Tibial artery (tissue), 4 donors: ENCODE measurements around the gene TTC28.
A peak's percentile ranks its signal among the peaks of the same experiment; 100 is the strongest.

Experiments
- DNase-seq, 2 donors: peaks; one replicate each; pipeline ENCODE4 v3.0.0-alpha.2; 2019
- H3K27ac ChIP-seq, 2 donors: fragments of 200-600 bp; sonication (generic) in 1 of 2; 1 replicate in 1 of 2; 2 replicates in 1 of 2; pipeline ENCODE4 v1.5.1; 2018 to 2019; ENCODE audit warnings: mild to moderate bottlenecking in 1 of 2
- H3K27me3 ChIP-seq, 2 donors: fragments of 200-600 bp; sonication (generic) in 1 of 2; one replicate each; pipeline versions ENCODE4 v1.5.1 to v1.6.0; 2016 to 2019
- H3K36me3 ChIP-seq, 3 donors: fragments of 200-600 bp; sonication (generic) in 2 of 3; one replicate each; pipeline ENCODE4 v1.5.1; 2016 to 2019; ENCODE audit warnings: mild to moderate bottlenecking in 2 of 3
- H3K4me1 ChIP-seq, 4 donors: fragments of 200-600 bp; sonication (generic) in 2 of 4; 1 replicate in 3 of 4; 2 replicates in 1 of 4; pipeline ENCODE4 v1.5.1; 2016 to 2019
- H3K4me3 ChIP-seq, 2 donors: fragments of 200-600 bp; sonication (generic) in 1 of 2; 1 replicate in 1 of 2; 2 replicates in 1 of 2; pipeline ENCODE4 v1.5.1; 2018 to 2019; ENCODE audit warnings: mild to moderate bottlenecking in 2 of 2
- H3K9me3 ChIP-seq, 3 donors: fragments of 200-600 bp; sonication (generic) in 1 of 3; one replicate each; pipeline ENCODE4 v1.5.1; 2016 to 2019
- intact Hi-C: fragments of 100-400 bp; cut with DNase I; formaldehyde crosslinking; loops from one replicate; pipeline ENCODE4 v1.15.0; 2023; ENCODE audit warnings: low total_unique reads
- TF ChIP-seq, protein P1 (sequence below), 2 experiments: fragments of 200-600 bp in 1 of 2; fragments of 450-650 bp in 1 of 2; IDR thresholded peaks; one replicate each; pipeline ENCODE4 v1.5.1; 2017 to 2019; ENCODE audit warnings: antibody characterized with exemption in 2 of 2, mild to moderate bottlenecking in 1 of 2, moderate library complexity in 1 of 2

The TTC28 gene

DNA sequence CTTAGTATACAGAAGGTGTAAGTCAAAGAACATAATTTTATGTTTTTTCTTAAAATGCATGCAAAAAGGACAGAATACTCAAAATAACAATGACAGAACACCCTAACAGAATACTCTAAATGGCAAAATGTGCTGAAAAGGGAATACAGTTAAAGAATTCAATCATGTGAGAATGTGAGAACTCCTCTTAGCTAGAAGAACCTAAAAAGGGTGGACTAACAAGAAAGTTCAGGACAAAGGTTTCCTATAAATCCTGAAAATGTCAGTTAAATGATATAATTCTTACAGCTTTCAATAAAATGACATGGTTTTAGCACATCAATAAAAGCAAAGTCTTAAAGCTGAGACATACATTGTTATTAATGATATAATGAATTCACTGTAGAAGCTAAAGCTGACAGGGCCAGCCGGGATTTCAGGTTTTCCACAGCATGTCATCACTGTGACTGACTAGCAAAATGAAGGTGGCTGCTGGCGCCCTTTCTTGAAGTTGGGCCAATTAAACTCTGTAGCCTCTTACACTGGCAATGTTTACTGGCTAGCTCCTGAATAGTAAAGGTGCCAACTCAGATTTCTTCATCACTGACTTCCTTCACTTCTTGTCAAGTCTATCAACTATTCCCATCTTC lies 244.4 kb downstream of the TTC28 start:
- DNase-seq = no peak

DNA sequence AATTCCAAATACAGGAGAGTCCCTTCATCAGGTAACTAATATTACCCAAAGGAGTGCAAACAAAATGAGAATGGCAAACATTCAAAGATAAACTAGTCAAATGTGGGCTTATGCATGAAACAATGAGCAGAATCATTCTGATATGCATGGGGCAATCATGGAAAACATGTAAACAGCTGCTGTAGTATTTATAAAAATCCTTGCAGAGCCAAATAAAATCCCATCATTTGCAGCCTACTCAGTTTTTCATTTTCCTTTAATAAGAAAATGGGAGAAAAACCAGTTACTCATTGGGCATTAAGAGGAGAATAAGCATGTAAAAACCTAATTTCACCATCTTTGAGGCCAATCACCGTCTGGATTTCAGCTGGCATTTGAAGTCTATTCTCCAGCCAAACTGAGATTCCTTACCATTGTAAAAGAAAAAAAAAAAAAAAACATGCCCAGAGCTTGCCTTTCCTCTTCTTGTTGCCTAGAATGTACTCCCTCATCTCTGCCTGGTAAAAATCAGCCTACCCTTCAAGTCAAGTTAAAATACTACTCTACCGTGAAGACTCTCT lies 249.1 kb downstream of the TTC28 start:
- no peak overlapping the region for H3K27ac ChIP-seq
- no peak overlapping the region for H3K4me3 ChIP-seq
- intact Hi-C loops = no loop called here
- no peaks in the 10 kb centered on the region for H3K27me3 ChIP-seq
- DNase-seq = no peak
- H3K4me1 ChIP-seq = peaks cover 0 to 51% (median 15%) of the 10 kb centered on the region in 4 donors
- H3K9me3 ChIP-seq = no peaks in the 10 kb centered on the region
- H3K36me3 ChIP-seq = no peaks in the 10 kb centered on the region
- TF ChIP-seq, protein P1, sequence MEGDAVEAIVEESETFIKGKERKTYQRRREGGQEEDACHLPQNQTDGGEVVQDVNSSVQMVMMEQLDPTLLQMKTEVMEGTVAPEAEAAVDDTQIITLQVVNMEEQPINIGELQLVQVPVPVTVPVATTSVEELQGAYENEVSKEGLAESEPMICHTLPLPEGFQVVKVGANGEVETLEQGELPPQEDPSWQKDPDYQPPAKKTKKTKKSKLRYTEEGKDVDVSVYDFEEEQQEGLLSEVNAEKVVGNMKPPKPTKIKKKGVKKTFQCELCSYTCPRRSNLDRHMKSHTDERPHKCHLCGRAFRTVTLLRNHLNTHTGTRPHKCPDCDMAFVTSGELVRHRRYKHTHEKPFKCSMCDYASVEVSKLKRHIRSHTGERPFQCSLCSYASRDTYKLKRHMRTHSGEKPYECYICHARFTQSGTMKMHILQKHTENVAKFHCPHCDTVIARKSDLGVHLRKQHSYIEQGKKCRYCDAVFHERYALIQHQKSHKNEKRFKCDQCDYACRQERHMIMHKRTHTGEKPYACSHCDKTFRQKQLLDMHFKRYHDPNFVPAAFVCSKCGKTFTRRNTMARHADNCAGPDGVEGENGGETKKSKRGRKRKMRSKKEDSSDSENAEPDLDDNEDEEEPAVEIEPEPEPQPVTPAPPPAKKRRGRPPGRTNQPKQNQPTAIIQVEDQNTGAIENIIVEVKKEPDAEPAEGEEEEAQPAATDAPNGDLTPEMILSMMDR (IDR thresholded peaks at IDR 0.05) = no peak

More for the DNA sequence above, 244.4 kb downstream of the TTC28 start:
- H3K4me3 ChIP-seq = no peak overlapping the region
- TF ChIP-seq, protein P1 (IDR thresholded peaks at IDR 0.05) = no peak
- no peaks in the 10 kb centered on the region for H3K36me3 ChIP-seq
- peak overlapping the region in 1 of 2 donors; percentile 5 for H3K27ac ChIP-seq
- H3K27me3 ChIP-seq = no peaks in the 10 kb centered on the region
- intact Hi-C loops = no loop called here
- peaks cover 0 to 66% (median 18%) of the 10 kb centered on the region in 4 donors for H3K4me1 ChIP-seq
- H3K9me3 ChIP-seq = no peaks in the 10 kb centered on the region

DNA sequence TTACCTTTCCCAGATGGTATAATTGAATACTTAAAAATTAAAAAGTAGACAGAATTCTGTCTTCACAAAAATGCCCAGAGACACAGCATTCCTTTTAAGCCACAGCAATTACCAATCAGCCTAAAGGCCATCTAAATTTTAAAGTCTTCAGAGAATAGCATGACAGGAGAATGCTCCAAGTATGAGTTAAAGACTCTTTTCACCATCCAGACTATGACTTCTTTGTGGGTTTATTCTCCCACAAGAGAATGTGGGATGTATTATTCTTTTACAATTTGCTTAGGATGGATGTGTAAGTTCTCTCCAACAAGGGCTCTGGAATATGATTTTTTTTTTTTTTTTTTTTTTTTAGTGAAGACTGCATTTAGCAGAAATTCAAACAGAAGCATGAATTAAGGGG lies 249.9 kb downstream of the TTC28 start:
- Histone ChIP-seq H3K27ac (no peak overlapping the region), H3K36me3 (no peaks in the 10 kb centered on the region), H3K27me3 (no peaks in the 10 kb centered on the region), H3K4me1 (peaks cover 0 to 51% (median 14%) of the 10 kb centered on the region in 4 donors), H3K4me3 (no peak overlapping the region), H3K9me3 (no peaks in the 10 kb centered on the region)
- intact Hi-C loops = no loop called here
- TF ChIP-seq, protein P1 (IDR thresholded peaks at IDR 0.05) = no peak
- DNase-seq = no peak

DNA sequence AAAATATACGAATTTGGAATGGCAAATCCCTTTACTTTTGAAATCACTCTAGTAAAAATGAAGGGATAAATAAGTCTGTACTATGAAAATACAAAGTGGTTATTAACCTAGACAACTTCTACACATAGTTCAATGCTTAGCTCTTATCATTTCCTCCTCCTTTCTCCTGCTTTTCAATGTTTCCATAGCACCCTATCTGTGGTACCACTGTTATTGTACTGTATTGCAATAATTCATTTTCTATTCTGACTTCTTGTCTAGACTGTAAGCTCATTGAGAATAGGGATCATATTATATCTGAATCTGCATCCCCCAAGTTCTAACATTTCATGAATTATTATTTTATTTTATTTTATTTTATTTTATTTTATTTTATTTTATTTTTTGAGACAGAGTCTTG lies 251.4 kb downstream of the TTC28 start:
- H3K27ac ChIP-seq = no peak overlapping the region
- no peak for DNase-seq
- intact Hi-C loops = no loop called here

DNA sequence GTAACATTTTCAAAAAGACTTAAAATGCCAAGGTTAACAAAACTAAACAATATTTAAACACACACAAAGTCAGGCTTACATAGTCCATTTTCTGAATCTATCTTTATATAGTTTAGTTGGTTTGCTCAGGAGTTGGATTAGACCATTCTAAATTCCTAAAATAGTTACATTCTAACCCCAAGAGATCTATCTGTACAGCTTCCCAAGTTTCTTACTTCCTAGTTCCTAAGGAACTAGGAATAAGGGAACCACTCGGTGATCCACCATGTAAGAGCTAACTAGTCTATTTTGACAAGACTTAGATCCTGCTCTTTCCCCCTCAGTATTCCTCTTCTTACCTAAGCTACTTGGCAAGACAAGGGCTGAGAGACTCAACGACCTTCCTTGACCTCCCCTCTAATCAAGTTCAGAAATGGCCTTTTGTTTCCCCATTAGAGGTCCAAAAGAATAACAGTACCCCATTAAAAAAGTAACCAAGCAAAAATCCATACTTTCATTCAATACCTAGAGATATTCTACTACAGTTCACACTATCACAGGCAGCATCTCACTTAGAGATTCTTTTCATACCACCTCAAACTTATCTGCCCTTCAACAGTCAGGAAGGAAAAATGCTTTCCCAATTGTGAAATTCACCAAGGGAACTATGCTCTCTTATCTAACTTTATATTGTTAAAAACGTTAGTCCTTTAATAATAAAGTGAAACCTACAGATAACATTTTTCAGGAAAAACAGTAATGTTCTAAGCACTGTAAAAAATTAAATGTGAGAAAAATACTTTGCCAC lies 253.1 kb downstream of the TTC28 start:
- Histone ChIP-seq H3K4me3 (no peak overlapping the region), H3K4me1 (peaks cover 0 to 43% (median 12%) of the 10 kb centered on the region in 4 donors), H3K9me3 (no peaks in the 10 kb centered on the region), H3K27ac (peak overlapping the region; percentile 10 to 37), H3K27me3 (no peaks in the 10 kb centered on the region), H3K36me3 (no peaks in the 10 kb centered on the region)
- TF ChIP-seq, protein P1 (IDR thresholded peaks at IDR 0.05) = no peak
- DNase-seq = no peak
- intact Hi-C loops = no loop called here

More for the DNA sequence above, 251.4 kb downstream of the TTC28 start:
- Histone ChIP-seq H3K27me3 (no peaks in the 10 kb centered on the region), H3K4me3 (no peak overlapping the region), H3K4me1 (peaks cover 0 to 50% (median 14%) of the 10 kb centered on the region in 4 donors), H3K9me3 (no peaks in the 10 kb centered on the region), H3K36me3 (no peaks in the 10 kb centered on the region)
- TF ChIP-seq, protein P1 (IDR thresholded peaks at IDR 0.05) = no peak
